ENCODE results near the gene APOL2. TPM values are rescaled to one million over a fixed set of nuclear protein-coding genes. Genes with fewer than 3 reads are reported as not detected.
"Not testable (repeated sequence)": the region's sequence is repeated elsewhere in the genome, so short reads cannot be mapped to it uniquely, and the experiment has no call there.

APOL2 gene
- polyA plus RNA-seq, 3 donors, result 26.9 to 28.5 (median 28.0) TPM

DNA sequence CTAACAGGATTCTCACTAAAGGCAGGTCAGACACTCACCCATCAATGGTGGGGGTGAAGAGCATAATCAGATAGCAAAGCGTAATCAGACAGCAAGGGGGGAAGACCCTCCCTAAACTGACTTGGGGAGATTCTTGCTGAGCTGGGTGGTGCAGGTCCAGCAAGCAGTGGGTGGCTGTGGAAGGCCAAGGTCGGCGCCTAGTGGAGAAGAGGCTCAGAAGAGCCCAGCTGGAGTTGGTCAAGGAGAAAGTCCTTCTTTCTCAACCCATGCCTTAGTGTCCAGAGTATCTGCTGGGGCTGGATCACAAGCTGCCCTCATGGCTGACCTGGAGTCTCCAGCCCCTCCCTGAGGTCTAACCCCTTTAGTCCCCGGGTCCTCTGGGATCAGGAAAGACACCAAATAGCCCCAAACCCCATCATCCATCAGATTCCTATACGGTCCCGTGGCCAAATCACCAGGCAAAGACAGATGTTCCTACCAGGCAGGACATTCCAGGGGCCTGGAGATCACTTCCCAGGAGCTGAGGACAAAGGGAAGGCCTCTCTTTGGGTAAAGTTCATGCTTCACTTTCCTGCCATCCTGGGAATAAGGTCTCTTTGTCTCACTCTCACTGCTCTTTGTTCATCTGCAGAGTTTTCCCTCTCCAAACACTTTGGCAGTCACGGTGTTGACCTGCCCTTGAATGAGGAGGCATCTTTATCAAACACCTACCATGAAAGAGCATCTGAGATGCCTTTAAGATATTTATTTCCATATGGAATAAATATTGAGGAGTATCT is 24.7 kb upstream of the APOL2 start:
- DNase-seq (ENCODE audit: low read depth in 3 of 3, low spot score in 2 of 3), result not testable (repeated sequence)

DNA sequence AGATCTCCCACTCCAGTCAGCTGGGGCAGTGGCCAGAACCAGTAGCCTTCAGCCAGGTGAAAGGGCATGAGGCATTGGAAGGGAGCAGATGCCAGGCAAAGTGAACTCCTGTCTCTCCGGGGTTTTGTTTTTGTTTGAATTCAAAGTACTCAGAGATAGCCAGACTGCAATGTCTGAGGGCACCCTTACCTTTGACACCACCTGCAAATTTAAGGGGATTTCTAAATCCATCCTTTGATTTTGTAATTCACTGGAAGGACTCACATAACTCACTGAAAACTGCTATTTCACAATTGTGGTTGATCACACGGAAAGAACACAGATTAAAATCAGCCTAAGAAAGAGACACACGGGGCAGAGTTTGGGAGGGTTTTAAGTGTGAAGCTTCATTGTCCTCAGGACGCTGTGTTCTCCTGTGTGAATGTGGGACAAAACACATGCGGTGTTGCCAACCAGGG is 23.9 kb upstream of the APOL2 start:
- not testable (repeated sequence) for DNase-seq (ENCODE audit: low read depth in 3 of 3, low spot score in 2 of 3)

DNA sequence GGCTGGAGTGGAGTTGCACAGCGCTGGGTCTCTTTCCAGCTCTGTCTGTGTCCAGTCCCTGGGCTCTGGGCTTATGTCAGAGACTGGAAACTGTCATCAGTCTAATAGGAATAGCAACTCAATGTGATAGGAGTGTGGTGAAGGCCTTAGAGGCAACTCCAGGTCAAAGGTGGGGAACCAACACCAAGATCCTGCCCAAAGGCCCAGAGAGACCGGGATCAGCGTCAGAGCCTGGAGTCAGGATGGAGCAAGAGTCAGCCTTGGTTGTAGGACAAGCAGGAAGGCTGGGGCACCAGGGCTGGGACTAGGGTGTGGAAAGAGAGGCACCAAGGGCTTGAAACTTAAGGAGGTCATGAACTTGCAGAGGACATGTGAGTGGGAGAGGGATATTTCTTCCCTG is 23.0 kb upstream of the APOL2 start:
- not testable (repeated sequence) for DNase-seq (ENCODE audit: low read depth in 3 of 3, low spot score in 2 of 3)

- not testable (repeated sequence) for DNase-seq (ENCODE audit: low read depth in 3 of 3, low spot score in 2 of 3)
These were observed 22.3 kb upstream of the APOL2 start for GRCh38 chr22:36261675-36262074.

DNA sequence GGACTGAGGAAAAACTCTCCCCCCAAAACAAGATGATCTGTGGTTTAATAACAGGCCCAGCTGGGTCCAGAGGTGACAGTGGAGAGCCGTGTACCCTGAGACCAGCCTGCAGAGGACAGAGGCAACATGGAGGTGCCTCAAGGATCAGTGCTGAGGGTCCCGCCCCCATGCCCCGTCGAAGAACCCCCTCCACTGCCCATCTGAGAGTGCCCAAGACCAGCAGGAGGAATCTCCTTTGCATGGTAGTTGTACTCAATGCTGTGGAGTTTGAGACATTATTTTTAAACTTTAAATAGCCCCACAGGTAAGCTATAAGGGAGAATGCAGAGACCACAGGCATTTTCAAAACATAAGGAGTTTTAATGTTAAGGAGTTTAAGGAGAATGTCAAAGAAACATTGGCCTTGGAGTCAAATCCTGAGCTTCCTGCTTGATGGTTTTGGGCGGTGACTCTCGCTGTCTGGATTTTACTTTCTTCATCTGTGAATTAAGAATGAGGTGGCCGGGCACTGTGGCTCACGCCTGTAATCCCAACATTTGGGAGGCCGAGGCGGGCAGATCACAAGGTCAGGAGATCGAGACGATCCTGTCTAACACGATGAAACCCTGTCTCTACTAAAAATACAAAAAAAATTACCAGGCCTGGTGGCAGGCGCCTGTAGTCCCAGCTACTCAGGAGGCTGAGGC is 20.4 kb upstream of the APOL2 start:
- no peak for DNase-seq (ENCODE audit: low read depth in 3 of 3, low spot score in 2 of 3)

- DNase-seq (ENCODE audit: low read depth in 3 of 3, low spot score in 2 of 3), result no peak
These were observed 19.6 kb upstream of the APOL2 start for GRCh38 chr22:36258701-36259614.

GRCh38 chr22:36257948-36258670 is 18.8 kb upstream of the APOL2 start:
- no peak for DNase-seq (ENCODE audit: low read depth in 3 of 3, low spot score in 2 of 3)

- no peak for DNase-seq (ENCODE audit: low read depth in 3 of 3, low spot score in 2 of 3)
These were observed 18.0 kb upstream of the APOL2 start for GRCh38 chr22:36257308-36257707.

DNA sequence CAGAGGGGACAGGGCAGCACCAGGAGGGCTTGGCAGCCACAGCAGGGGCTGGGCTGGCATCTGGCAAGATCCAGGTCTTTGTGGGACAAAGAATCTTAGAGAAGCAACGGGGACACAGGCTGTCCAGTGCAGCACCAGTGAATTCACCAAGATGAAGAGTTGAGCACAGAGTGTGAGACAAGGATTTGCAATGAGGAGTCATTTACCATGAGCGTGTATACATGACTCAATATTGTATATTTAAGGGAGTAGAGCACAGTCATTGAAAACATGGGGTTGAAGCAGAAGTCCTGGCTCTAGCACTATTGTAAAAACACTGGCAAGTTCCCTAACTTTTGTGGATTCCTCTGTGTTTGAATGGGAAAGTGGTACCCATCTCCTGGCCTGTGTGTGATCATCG is 17.2 kb upstream of the APOL2 start:
- DNase-seq (ENCODE audit: low read depth in 3 of 3, low spot score in 2 of 3), result no peak

- DNase-seq (ENCODE audit: low read depth in 3 of 3, low spot score in 2 of 3), result not testable (repeated sequence)
These were observed 16.2 kb upstream of the APOL2 start for GRCh38 chr22:36255572-36255971.

- DNase-seq (ENCODE audit: low read depth in 3 of 3, low spot score in 2 of 3), result no peak
These were observed 14.5 kb upstream of the APOL2 start for GRCh38 chr22:36253523-36254490.

DNA sequence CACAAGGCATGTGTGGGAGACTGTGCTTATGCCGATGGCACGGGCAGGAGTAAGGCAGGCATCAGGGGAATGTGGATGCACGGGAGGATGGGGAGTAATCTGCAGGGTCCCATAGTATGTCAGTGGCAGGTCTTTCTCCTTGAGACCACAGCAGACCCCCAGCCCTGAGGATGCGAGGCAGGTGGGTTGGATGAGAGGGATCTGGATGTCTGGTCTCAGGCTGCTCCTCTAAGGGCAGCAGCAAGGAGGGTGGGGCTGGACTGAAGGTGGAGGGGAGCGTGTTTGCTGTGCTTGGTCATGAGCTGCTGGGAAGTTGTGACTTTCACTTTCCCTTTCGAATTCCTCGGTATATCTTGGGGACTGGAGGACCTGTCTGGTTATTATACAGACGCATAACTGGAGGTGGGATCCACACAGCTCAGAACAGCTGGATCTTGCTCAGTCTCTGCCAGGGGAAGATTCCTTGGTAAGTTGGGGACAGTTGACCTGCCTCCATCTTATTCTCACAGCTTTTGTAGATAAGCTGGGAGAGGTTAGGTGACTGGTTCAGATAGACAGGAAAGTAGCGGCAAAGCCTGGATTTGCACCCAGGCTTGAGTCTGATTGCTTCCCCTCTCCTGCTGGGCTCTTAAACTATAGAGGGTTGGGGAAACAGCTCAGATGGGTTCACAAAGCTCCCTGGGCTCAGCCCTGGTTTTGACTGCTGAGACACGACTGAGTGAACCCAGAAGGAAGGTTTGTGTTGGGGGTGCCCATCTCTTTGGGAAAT is 13.6 kb upstream of the APOL2 start, which contains the start of gene APOL1:
APOL1 (plus strand) TSS at position 380 of the 769 bp plus-strand sequence. CDS start 1,823 bp downstream, outside the sequence.
- no peak for DNase-seq (ENCODE audit: low read depth in 3 of 3, low spot score in 2 of 3)

DNA sequence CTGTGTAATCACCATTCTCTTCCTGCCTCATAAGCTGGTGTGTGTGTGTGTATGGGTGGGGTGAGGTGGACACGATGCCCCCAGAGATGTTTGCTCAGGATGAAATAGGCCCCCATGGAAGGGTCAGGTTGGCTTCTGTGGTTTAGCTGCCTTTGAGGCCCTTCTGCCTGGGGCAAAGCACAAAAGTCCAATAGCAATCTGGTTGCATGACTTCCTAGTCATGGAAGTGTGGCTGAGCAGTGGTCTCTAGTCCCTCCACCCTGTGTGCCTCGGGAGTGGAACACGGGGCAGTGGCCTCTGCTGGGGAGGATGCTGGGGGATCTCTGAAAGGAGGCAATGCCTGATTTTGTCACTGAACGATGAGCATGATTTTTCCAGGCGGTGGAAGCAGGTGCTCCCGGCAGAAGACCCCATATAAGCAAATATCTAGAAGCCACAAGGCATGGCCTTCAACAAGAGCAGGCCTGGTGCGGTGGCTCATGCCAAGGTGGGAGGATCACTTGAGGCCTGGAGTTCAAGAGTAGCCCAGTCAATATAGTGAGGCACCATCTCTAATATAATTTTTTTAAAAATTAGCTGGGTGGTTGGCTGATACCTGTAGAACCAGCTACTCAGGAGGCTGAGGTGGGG is 12.8 kb upstream of the APOL2 start:
- not testable (repeated sequence) for DNase-seq (ENCODE audit: low read depth in 3 of 3, low spot score in 2 of 3)

DNA sequence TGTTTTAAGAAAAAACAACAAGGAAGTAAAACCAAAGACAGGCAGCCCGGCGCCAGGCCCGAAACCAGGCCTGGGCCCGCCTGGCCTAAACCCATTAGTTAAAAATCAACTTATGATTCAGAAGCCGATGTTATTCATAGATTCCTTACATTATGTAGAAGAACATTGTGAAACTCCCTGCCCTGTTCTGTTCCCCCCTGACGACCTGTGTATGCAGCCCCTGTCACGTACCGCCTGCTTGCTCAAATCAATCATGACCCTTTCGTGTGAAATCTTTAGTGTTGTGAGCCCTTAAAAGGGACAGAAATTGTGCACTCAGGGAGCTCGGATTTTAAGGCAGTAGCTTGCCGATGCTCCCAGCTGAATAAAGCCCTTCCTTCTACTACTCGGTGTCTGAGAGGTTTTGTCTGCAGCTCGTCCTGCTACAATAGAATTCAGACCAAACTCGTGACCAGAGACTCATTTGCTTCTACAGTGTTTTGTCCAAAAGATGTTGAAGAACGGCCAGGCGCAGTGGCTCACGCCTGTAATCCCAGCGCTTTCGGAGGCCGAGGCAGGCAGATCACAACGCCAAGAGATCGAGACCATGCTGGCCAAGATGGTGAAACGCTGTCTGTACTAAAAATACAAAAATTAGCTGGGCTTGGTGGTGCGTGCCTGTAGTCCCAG is 11.1 kb upstream of the APOL2 start:
- not testable (repeated sequence) for DNase-seq (ENCODE audit: low read depth in 3 of 3, low spot score in 2 of 3)

DNA sequence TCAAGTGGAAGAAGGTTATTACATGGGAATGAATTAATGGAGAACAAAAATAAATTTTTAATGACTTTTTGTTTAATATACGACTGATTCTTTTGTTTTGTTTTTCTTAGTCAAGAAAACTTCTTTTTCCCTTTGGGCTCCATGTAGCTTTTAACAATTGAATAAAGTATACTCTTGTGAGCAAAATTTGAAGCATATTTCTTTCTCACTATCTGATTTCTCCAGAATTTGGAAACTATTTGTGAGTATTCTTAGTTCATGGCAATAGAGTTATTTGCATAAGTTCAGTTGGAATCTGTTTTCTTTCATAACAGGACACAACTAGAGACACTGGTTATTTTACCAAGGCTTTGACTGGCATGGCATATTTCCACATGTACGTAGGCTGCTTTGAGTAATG is 9.8 kb upstream of the APOL2 start:
- DNase-seq (ENCODE audit: low read depth in 3 of 3, low spot score in 2 of 3), result no peak

GRCh38 chr22:36247955-36248354 is 8.6 kb upstream of the APOL2 start:
- no peak for DNase-seq (ENCODE audit: low read depth in 3 of 3, low spot score in 2 of 3)

GRCh38 chr22:36246718-36247117 is 7.4 kb upstream of the APOL2 start:
- no peak for DNase-seq (ENCODE audit: low read depth in 3 of 3, low spot score in 2 of 3)

Data from right renal cortex interstitium (tissue), 3 donors.